HFF-Myc (cell line): ENCODE measurements around the gene PIGBOS1.

Experiments
- DNase-seq: peaks from one replicate; pipeline ENCODE4 v3.0.0-alpha.2; 2011; ENCODE audit warnings: low read depth; ENCODE audit errors: extremely low read depth
- H3K4me3 ChIP-seq: replicated peaks from 2 replicates; pipeline ENCODE4 v1.5.1; 2011; ENCODE audit warnings: low read depth, mild to moderate bottlenecking, control low read depth, low read length
- CTCF ChIP-seq: IDR thresholded peaks from 2 replicates; pipeline ENCODE4 v1.5.1; 2012; ENCODE audit warnings: mild to moderate bottlenecking, low read depth, low read length, control low read depth; ENCODE audit errors: missing control alignments

PIGBOS1 gene

GRCh38 chr15:55337160-55337559 is 18.2 kb upstream of the PIGBOS1 start:
- TF ChIP-seq CTCF = no peak
- no peak overlapping the region for H3K4me3 ChIP-seq
- DNase-seq = no peak

- no peak for TF ChIP-seq CTCF
- H3K4me3 ChIP-seq = no peak overlapping the region
- no peak for DNase-seq
Observed at GRCh38 chr15:55334997-55335396, 16.1 kb upstream of the PIGBOS1 start.

GRCh38 chr15:55334371-55334770 is 15.4 kb upstream of the PIGBOS1 start:
- no peak for DNase-seq
- no peak for TF ChIP-seq CTCF

GRCh38 chr15:55327387-55327786 is 8.5 kb upstream of the PIGBOS1 start:
- no peak for TF ChIP-seq CTCF
- H3K4me3 ChIP-seq = no peak overlapping the region
- no peak for DNase-seq

More at GRCh38 chr15:55334371-55334770, 15.4 kb upstream of the PIGBOS1 start:
- H3K4me3 ChIP-seq = no peak overlapping the region

- no peak overlapping the region for H3K4me3 ChIP-seq
- DNase-seq = no peak
- TF ChIP-seq CTCF = no peak
Observed at GRCh38 chr15:55322467-55322866, 3.5 kb upstream of the PIGBOS1 start.

GRCh38 chr15:55320963-55321362 is 2.0 kb upstream of the PIGBOS1 start:
- no peak overlapping the region for H3K4me3 ChIP-seq
- DNase-seq = no peak
- no peak for TF ChIP-seq CTCF

GRCh38 chr15:55320238-55320550 is 1.3 kb upstream of the PIGBOS1 start:
- peak overlapping the region; percentile 92; the same call in 1 of the 2 replicates for H3K4me3 ChIP-seq
- TF ChIP-seq CTCF = no peak
- DNase-seq = no peak
